NCI-H345 treated with DMSO at 0.1 percent for 48 hours (cell line): ENCODE data around the gene STX19.
"Not testable (repeated sequence)": the region's sequence is repeated elsewhere in the genome, so short reads cannot be mapped to it uniquely, and the experiment has no call there.

Source experiments
- DNase-seq: peaks from one replicate; lab custom pipeline; 2025; ENCODE audit not compliant: unreplicated experiment; lab: John Stamatoyannopoulos, UW

STX19 gene

DNA sequence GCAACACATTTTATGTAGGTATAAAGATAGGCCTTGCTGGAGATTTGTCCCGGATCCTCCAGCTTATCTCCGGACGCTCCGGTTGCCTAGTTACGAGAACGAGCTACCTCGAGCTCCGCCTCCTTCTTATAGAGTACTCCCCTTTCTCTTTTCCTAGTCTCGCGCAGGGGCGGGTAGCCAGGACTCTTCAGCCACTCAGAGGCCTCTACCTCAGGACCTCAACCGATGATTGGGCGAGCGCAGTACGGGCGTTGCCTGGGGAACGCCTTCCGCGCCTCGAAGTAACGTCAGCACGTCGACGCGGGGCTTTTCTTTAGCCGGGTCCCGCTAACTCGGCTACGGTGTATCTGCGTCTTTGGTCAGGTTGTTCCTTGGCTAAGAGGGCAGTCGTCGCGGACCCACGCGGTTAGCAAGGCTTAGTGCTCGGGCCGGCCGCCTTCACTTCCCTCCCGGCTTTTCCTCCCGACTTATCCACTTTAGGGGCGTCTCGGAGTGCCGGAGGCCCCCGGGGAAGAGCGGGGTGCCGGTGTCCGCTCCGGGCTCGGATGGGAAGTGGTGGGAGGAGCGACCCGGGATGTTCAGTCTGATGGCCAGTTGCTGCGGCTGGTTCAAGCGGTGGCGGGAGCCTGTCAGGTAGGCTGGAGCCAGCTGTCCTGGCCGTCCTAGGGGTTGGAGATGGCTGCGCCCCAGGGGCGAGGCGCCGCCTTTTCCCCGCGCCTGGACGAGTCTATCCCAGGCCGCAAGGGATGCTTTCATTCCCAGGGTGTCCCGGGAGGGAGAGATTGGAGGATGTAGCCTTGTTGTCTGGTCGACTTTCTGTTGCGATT lies 48.3 kb downstream of the STX19 start, which contains the start of gene ARL13B:
TSS of gene ARL13B (plus strand) at position 306 of the 827 bp plus-strand sequence. CDS start at position 575, 269 bp downstream.
- DNase-seq, result peak; percentile 91

DNA sequence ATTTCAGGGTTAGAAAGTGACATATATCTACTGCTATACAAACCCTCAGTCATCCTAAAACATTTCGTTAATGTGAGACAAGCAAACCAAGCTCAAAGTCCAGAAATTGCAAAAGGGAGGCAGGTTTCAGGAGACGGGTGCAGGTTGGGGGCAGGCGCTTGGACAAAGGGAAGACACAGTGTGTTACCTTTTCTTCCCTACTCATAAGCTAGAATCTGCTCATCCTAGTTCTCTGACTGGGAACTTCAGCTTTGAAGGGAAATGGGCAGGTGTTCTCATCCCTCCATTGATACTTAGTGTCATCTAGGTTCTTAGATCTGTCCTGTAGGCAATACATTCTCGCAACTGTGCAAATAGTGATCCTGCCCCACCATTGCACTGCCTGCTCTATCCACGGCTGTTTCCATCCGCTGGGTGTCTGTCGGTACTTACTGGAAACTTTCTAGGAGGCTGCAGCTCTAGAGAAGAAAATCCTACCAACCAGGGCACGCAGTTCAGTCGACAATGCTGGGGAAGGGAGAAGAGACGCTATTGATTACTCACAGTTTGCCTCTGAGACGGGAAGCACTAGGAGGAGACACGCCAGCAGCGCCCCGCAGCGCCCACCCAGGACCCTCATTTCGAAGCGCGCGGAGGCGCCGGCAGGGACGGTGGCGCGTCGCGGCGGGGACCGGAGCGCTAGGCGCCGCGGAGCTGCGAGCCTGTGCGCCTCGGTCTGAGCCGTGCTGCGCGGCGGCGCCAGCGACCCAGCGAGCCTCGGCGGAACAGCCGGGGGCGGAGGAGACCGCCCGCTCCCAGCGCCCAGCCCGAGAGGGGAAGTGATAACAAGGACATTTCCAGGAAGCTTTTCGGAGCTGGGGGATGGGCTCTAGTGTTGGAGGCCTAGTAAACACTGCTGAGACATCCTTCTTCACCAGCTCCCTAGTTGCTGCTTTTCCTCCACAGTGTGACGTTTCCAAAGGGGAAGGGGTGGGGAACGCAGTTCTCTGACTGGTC lies 55.0 kb downstream of the STX19 start, which contains the start of gene PROS1:
TSS of gene PROS1 (minus strand) at position 766 of the 996 bp plus-strand sequence. CDS start at position 619, 147 bp downstream.
- no peak for DNase-seq

DNA sequence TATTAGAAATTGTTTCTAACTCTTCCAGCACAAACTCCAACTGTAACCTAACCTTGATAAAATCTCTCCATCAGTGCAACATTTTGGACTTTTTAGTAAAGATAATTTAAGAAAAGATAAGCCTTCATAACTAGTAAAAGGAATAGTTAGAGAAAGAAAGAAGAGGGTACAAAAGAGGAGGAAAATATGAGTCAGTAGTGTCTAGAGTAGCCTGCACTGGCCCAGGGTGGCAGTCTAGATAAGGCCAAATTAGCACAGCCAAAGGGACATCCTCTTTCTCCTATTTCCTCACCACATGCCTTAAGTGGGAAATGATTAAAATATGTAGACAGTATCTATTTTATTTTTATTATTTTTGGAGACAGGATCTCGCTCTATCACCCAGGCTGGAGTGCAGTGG lies 58.4 kb downstream of the STX19 start:
- DNase-seq, result no peak

DNA sequence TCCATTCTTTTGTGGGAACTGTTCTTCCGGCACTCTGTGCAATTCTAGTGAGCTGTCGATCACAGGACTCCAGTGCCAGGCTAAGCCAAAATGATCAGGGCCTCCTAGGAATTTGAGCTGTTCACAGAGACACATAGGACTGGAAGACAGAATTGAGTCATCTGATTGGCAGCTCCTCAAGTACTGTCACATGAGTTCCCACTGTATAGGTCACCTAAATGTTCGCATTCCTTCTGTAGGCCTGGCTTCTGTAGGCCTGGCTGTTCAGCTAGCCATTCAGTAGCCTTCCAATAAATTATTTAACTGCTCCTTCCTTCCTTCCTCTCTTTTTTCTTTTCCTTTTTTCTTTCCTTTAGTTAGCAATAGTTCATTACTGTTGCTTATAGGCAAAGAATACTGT lies 59.0 kb downstream of the STX19 start:
- no peak for DNase-seq

DNA sequence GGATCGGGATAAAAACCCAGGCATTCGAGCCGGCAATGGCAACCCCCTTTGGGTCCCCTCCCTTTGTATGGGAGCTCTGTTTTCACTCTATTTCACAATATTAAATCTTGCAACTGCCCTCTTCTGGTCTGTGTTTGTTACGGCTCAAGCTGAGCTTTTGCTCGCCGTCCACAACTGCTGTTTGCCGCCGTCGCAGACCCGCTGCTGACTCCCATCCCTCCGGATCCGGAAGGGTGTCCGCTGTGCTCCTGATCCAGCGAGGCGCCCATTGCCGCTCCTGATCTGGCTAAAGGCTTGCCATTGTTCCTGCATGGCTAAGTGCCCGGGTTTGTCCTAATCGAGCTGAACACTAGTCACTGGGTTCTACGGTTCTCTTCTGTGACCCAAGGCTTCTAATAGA lies 63.3 kb downstream of the STX19 start:
- DNase-seq, result not testable (repeated sequence)
